MM.1S (cell line): ENCODE data around the gene HIPK3.

ENCODE experiments used
- CTCF ChIP-seq: fragments of 300-600 bp; sonication (generic); IDR thresholded peaks from 2 replicates; pipeline ENCODE4 v1.5.1; 2016; ENCODE audit warnings: antibody characterized with exemption, low read length, mixed read lengths
- EZH2 ChIP-seq: fragments of 300-600 bp; sonication (generic); optimal IDR thresholded peaks from 2 replicates; pipeline ENCODE3; 2017; ENCODE audit warnings: low read depth, mild to moderate bottlenecking, antibody characterized with exemption, low read length, mixed read lengths
- EZH2phosphoT487 ChIP-seq: fragments of 300-600 bp; sonication (generic); IDR thresholded peaks from 2 replicates; pipeline ENCODE4 v1.6.1; 2018; ENCODE audit warnings: antibody characterized with exemption, low read length

GRCh38 chr11:33383075-33383919 lies 126.1 kb downstream of the HIPK3 start:
- TF ChIP-seq CTCF = no peak
- TF ChIP-seq EZH2 = no peak
- TF ChIP-seq EZH2phosphoT487 = no peak
